Panc1 (cell line): Measurements from ENCODE around the gene MAP3K12.

Experiments used
- CTCF ChIP-seq: fragments of 450-650 bp; IDR thresholded peaks from 2 replicates; pipeline ENCODE4 v1.5.1; 2017; ENCODE audit warnings: mild to moderate bottlenecking
- POLR2AphosphoS5 ChIP-seq: IDR thresholded peaks from 2 replicates; pipeline ENCODE4 v1.6.1; 2012; ENCODE audit warnings: mild to moderate bottlenecking, low read depth, low read length, moderate library complexity
- REST ChIP-seq, 2 experiments: IDR thresholded peaks; 2 replicates each; pipeline ENCODE4 v1.6.1; 2011 to 2012; ENCODE audit warnings: low read depth in 2 of 2, control low read depth in 1 of 2, low read length in 1 of 2, mild to moderate bottlenecking in 1 of 2, moderate library complexity in 1 of 2; ENCODE audit not compliant: insufficient read depth in 1 of 2
- SIN3A ChIP-seq: IDR thresholded peaks from 2 replicates; pipeline ENCODE4 v1.6.1; 2012; ENCODE audit warnings: low read depth, mild to moderate bottlenecking, low read length, moderate library complexity, borderline replicate concordance; ENCODE audit not compliant: insufficient read depth
- TCF7L2 ChIP-seq: IDR thresholded peaks from 2 replicates; pipeline ENCODE4 v1.6.1; 2011; ENCODE audit warnings: mild to moderate bottlenecking, low read depth, low read length, inconsistent platforms

DNA sequence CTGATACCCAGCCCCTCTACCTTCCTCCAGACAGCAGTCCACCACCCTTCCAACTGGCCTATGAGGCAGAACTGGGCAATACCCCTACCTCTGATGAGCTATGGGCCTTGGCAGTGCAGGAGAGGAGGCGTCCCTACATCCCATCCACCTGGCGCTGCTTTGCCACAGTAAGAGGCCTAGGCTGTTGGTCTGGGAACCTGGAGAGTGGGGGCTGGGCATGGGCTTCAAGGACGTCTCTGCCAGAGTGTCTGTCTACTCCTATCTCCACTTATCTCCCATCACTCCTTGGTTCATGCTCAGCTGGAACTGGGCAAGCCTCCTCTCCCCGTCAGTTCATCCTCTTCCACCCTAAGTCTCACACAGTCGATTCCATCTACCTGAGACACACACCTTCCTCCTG, 69.1 kb downstream of the MAP3K12 start:
- no peak for TF ChIP-seq CTCF
- no peak for TF ChIP-seq POLR2AphosphoS5
- no peak for TF ChIP-seq SIN3A
- TF ChIP-seq TCF7L2: no peak
- no peak for TF ChIP-seq REST (IDR thresholded peaks at IDR 0.05; ENCODE audit: insufficient read depth in 1 of 2, low read depth in 2 of 2, low read length in 1 of 2)
